CD4-positive, alpha-beta memory T cell (primary cell): Measurements from ENCODE around the gene RELCH. TPM values are rescaled to one million over a fixed set of nuclear protein-coding genes. Genes with fewer than 3 reads are reported as not detected.
A peak's percentile ranks its signal among the peaks of the same experiment; 100 is the strongest.

Experiments used
- CTCF ChIA-PET: fragments of 350-600 bp; sonication (Branson Sonifier 250); formaldehyde crosslinking; loops from one replicate; lab custom pipeline; 2021; ENCODE audit warnings: inconsistent platforms; ENCODE audit not compliant: partially characterized antibody; lab: Charles Lee
- POLR2A ChIA-PET: fragments of 350-600 bp; sonication (Branson Sonifier 250); formaldehyde crosslinking; loops from one replicate; lab custom pipeline; 2021; ENCODE audit not compliant: partially characterized antibody; lab: Charles Lee
- DNase-seq, 5 donors: peaks; one replicate each; pipeline versions ENCODE4 v3.0.0 to v3.0.0-alpha.2; 2020 to 2022; ENCODE audit warnings: mixed read lengths in 1 of 5
- H3K27ac ChIP-seq: one replicate; pipeline ENCODE4 v1.7.0; 2013; ENCODE audit warnings: low read depth, low read length
- H3K27me3 ChIP-seq: 2 replicates; pipeline ENCODE4 v1.7.0; 2013; ENCODE audit warnings: mild to moderate bottlenecking, low read length, moderate library complexity; ENCODE audit not compliant: insufficient read depth
- H3K36me3 ChIP-seq: 2 replicates; pipeline ENCODE4 v1.7.0; 2013; ENCODE audit warnings: mild to moderate bottlenecking, low read length, moderate library complexity; ENCODE audit not compliant: insufficient read depth
- H3K4me1 ChIP-seq: 2 replicates; pipeline ENCODE4 v1.7.0; 2013; ENCODE audit warnings: mild to moderate bottlenecking, low read length, moderate library complexity; ENCODE audit not compliant: insufficient read depth
- H3K4me3 ChIP-seq, 2 donors: one replicate each; pipeline ENCODE4 v1.7.0; 2013; ENCODE audit warnings: low read length in 2 of 2, mild to moderate bottlenecking in 1 of 2
- H3K9me3 ChIP-seq, 2 donors: one replicate each; pipeline ENCODE4 v1.7.0; 2013; ENCODE audit warnings: low read length in 2 of 2, control low read depth in 1 of 2; ENCODE audit not compliant: control insufficient read depth in 1 of 2
- H3K27ac Mint-ChIP-seq, 7 donors: one replicate each; pipeline ENCODE4 v1.8.0; 2020 to 2021; ENCODE audit warnings: mixed read lengths in 7 of 7, mild to moderate bottlenecking in 6 of 7, inconsistent platforms in 3 of 7, moderate library complexity in 3 of 7
- H3K27me3 Mint-ChIP-seq, 2 donors: one replicate each; pipeline ENCODE4 v1.8.0; 2020 to 2021; ENCODE audit warnings: mixed read lengths in 2 of 2
- H3K36me3 Mint-ChIP-seq, 2 donors: one replicate each; pipeline ENCODE4 v1.8.0; 2020 to 2021; ENCODE audit warnings: mixed read lengths in 2 of 2, inconsistent platforms in 1 of 2, mild to moderate bottlenecking in 1 of 2
- H3K4me1 Mint-ChIP-seq, 4 donors: one replicate each; pipeline ENCODE4 v1.8.0; 2020 to 2021; ENCODE audit warnings: mixed read lengths in 4 of 4, mild to moderate bottlenecking in 1 of 4
- H3K4me3 Mint-ChIP-seq, 8 donors: one replicate each; pipeline ENCODE4 v1.8.0; 2020 to 2021; ENCODE audit warnings: mixed read lengths in 8 of 8, mild to moderate bottlenecking in 7 of 8, moderate library complexity in 6 of 8, inconsistent platforms in 3 of 8
- H3K9me3 Mint-ChIP-seq, 8 donors: one replicate each; pipeline ENCODE4 v1.8.0; 2020 to 2021; ENCODE audit warnings: mixed read lengths in 8 of 8, mild to moderate bottlenecking in 5 of 8, inconsistent platforms in 3 of 8, moderate library complexity in 1 of 8
- intact Hi-C: fragments of 100-400 bp; cut with micrococcal nuclease; formaldehyde crosslinking; loops from one replicate; pipeline ENCODE4 v1.15.1; 2023
- polyA plus RNA-seq, 2 donors: library from polyadenylated mRNA; unstranded; fragments of 300-500 nt; fragmentation: Illumina TruSeq; gene quantifications; one replicate each; pipeline ENCODE4 v1.2.3, GENCODE V29; 2021
- total RNA-seq, 2 experiments: library from RNA; stranded (reverse); gene quantifications; one replicate each; pipeline ENCODE4 v1.2.3, GENCODE V29; 2021

The RELCH gene
- total and polyA plus RNA-seq, 4 experiments from 2014 or later: 7.6 to 59.4 (median 33.4) TPM

- H3K27ac Mint-ChIP-seq: no peak overlapping the region
- no peaks in the 10 kb centered on the region for H3K36me3 Mint-ChIP-seq
- H3K9me3 Mint-ChIP-seq: no peaks in the 10 kb centered on the region
- CTCF ChIA-PET: no interaction called here
- POLR2A ChIA-PET: no interaction called here
- H3K9me3 ChIP-seq: no peaks in the 10 kb centered on the region
- H3K4me3 ChIP-seq: no peak overlapping the region
- H3K27ac ChIP-seq: no peak overlapping the region
- intact Hi-C loops: no loop called here
- peaks cover 0 to 21% of the 10 kb centered on the region in 2 donors for H3K27me3 Mint-ChIP-seq
- H3K36me3 ChIP-seq: no peaks in the 10 kb centered on the region
- no peaks in the 10 kb centered on the region for H3K27me3 ChIP-seq
- no peaks in the 10 kb centered on the region for H3K4me1 ChIP-seq
- no peak overlapping the region for H3K4me3 Mint-ChIP-seq
- no peak for DNase-seq
- H3K4me1 Mint-ChIP-seq: peaks cover 0 to 9% (median 5%) of the 10 kb centered on the region in 4 donors
Observed at GRCh38 chr18:62342884-62343283, 155.8 kb downstream of the RELCH start.

- H3K4me3 Mint-ChIP-seq: no peak overlapping the region
- intact Hi-C loops: no loop called here
- Histone ChIP-seq H3K27ac (no peak overlapping the region), H3K27me3 (no peaks in the 10 kb centered on the region), H3K4me3 (no peak overlapping the region), H3K36me3 (no peaks in the 10 kb centered on the region), H3K9me3 (no peaks in the 10 kb centered on the region), H3K4me1 (no peaks in the 10 kb centered on the region)
- peaks cover 0 to 9% (median 5%) of the 10 kb centered on the region in 4 donors for H3K4me1 Mint-ChIP-seq
- ChIA-PET POLR2A (no interaction called here), CTCF (no interaction called here)
- DNase-seq: no peak
- H3K36me3 Mint-ChIP-seq: no peaks in the 10 kb centered on the region
- H3K27me3 Mint-ChIP-seq: peaks cover 0 to 20% of the 10 kb centered on the region in 2 donors
- H3K27ac Mint-ChIP-seq: peak overlapping the region in 1 of 7 donors; percentile 43
- H3K9me3 Mint-ChIP-seq: no peaks in the 10 kb centered on the region
Observed at GRCh38 chr18:62343316-62343715, 156.3 kb downstream of the RELCH start.

- H3K27me3 Mint-ChIP-seq: peaks cover 0 to 10% of the 10 kb centered on the region in 2 donors
- H3K4me1 Mint-ChIP-seq: peaks cover 0 to 9% (median 6%) of the 10 kb centered on the region in 4 donors
- no peak overlapping the region for H3K27ac Mint-ChIP-seq
- no peak for DNase-seq
- no peaks in the 10 kb centered on the region for H3K4me1 ChIP-seq
- ChIA-PET POLR2A (no interaction called here), CTCF (interaction anchor here (1.6 kb wide), 1 partner anchor 238 kb away, joined by 4 read pairs; no protein-coding TSS in a partner anchor)
- intact Hi-C loops: no loop called here
- H3K27ac ChIP-seq: no peak overlapping the region
- no peaks in the 10 kb centered on the region for H3K36me3 ChIP-seq
- H3K9me3 ChIP-seq: no peaks in the 10 kb centered on the region
- no peaks in the 10 kb centered on the region for H3K27me3 ChIP-seq
- no peaks in the 10 kb centered on the region for H3K36me3 Mint-ChIP-seq
- H3K9me3 Mint-ChIP-seq: no peaks in the 10 kb centered on the region
- peak overlapping the region in 1 of 8 donors; percentile 11 for H3K4me3 Mint-ChIP-seq
- H3K4me3 ChIP-seq: no peak overlapping the region
Observed at GRCh38 chr18:62345909-62346308, 158.9 kb downstream of the RELCH start.

- H3K4me1 ChIP-seq: no peaks in the 10 kb centered on the region
- intact Hi-C loops: no loop called here
- Mint-ChIP-seq H3K36me3 (no peaks in the 10 kb centered on the region), H3K27me3 (peaks cover 0 to 5% of the 10 kb centered on the region in 2 donors), H3K4me1 (peaks cover 0 to 9% (median 6%) of the 10 kb centered on the region in 4 donors), H3K9me3 (no peaks in the 10 kb centered on the region), H3K4me3 (peak overlapping the region in 2 of 8 donors; percentile 11 to 77), H3K27ac (peak overlapping the region in 3 of 7 donors; percentile 16 to 89 (median 86))
- POLR2A ChIA-PET: no interaction called here
- H3K27ac ChIP-seq: no peak overlapping the region
- no peak for DNase-seq
- H3K9me3 ChIP-seq: no peaks in the 10 kb centered on the region
- CTCF ChIA-PET: interaction anchor here (1.6 kb wide), 1 partner anchor 237 kb away, joined by 4 read pairs; no protein-coding TSS in a partner anchor
- H3K27me3 ChIP-seq: no peaks in the 10 kb centered on the region
- no peaks in the 10 kb centered on the region for H3K36me3 ChIP-seq
- H3K4me3 ChIP-seq: no peak overlapping the region
Observed at GRCh38 chr18:62346333-62347088, 159.5 kb downstream of the RELCH start.

GRCh38 chr18:62347089-62347506 is 160.0 kb downstream of the RELCH start:
- Mint-ChIP-seq H3K27ac (peak overlapping the region in 3 of 7 donors; percentile 16 to 89 (median 86)), H3K9me3 (no peaks in the 10 kb centered on the region), H3K36me3 (no peaks in the 10 kb centered on the region), H3K4me1 (peaks cover 0 to 9% (median 6%) of the 10 kb centered on the region in 4 donors), H3K27me3 (peaks cover 0 to 4% of the 10 kb centered on the region in 2 donors), H3K4me3 (peak overlapping the region in 3 of 8 donors; percentile 11 to 77 (median 39))
- intact Hi-C loops: no loop called here
- no peak overlapping the region for H3K4me3 ChIP-seq
- H3K27me3 ChIP-seq: no peaks in the 10 kb centered on the region
- no peaks in the 10 kb centered on the region for H3K36me3 ChIP-seq
- H3K4me1 ChIP-seq: no peaks in the 10 kb centered on the region
- H3K27ac ChIP-seq: no peak overlapping the region
- DNase-seq: no peak
- POLR2A ChIA-PET: no interaction called here
- CTCF ChIA-PET: no interaction called here
- H3K9me3 ChIP-seq: no peaks in the 10 kb centered on the region

GRCh38 chr18:62348474-62348873 is 161.4 kb downstream of the RELCH start:
- DNase-seq: no peak
- intact Hi-C loops: no loop called here
- no peaks in the 10 kb centered on the region for H3K36me3 Mint-ChIP-seq
- H3K4me3 Mint-ChIP-seq: no peak overlapping the region
- Histone ChIP-seq H3K27me3 (no peaks in the 10 kb centered on the region), H3K27ac (no peak overlapping the region), H3K9me3 (no peaks in the 10 kb centered on the region), H3K36me3 (no peaks in the 10 kb centered on the region), H3K4me1 (no peaks in the 10 kb centered on the region), H3K4me3 (no peak overlapping the region)
- H3K9me3 Mint-ChIP-seq: no peaks in the 10 kb centered on the region
- peak overlapping the region in 2 of 7 donors; percentile 9 to 31 for H3K27ac Mint-ChIP-seq
- POLR2A ChIA-PET: no interaction called here
- peaks cover 0 to under 1% of the 10 kb centered on the region in 2 donors for H3K27me3 Mint-ChIP-seq
- CTCF ChIA-PET: no interaction called here
- peaks cover 0 to 9% (median 6%) of the 10 kb centered on the region in 4 donors for H3K4me1 Mint-ChIP-seq

GRCh38 chr18:62353170-62353569 is 166.1 kb downstream of the RELCH start:
- no peaks in the 10 kb centered on the region for H3K36me3 Mint-ChIP-seq
- no peaks in the 10 kb centered on the region for H3K4me1 ChIP-seq
- H3K4me3 Mint-ChIP-seq: no peak overlapping the region
- H3K27ac Mint-ChIP-seq: no peak overlapping the region
- peaks cover 0 to 2% of the 10 kb centered on the region in 2 donors for H3K27me3 Mint-ChIP-seq
- no peaks in the 10 kb centered on the region for H3K27me3 ChIP-seq
- H3K4me1 Mint-ChIP-seq: peaks cover 0 to 3% (median 0%) of the 10 kb centered on the region in 4 donors
- H3K9me3 ChIP-seq: no peaks in the 10 kb centered on the region
- DNase-seq: no peak
- ChIA-PET POLR2A (no interaction called here), CTCF (no interaction called here)
- H3K9me3 Mint-ChIP-seq: no peaks in the 10 kb centered on the region
- intact Hi-C loops: no loop called here
- no peaks in the 10 kb centered on the region for H3K36me3 ChIP-seq
- no peak overlapping the region for H3K27ac ChIP-seq
- H3K4me3 ChIP-seq: no peak overlapping the region
